Neural cell (in vitro differentiated cells): Measurements from ENCODE around the gene KCNAB1. TPM values are rescaled to one million over a fixed set of nuclear protein-coding genes. Genes with fewer than 3 reads are reported as not detected.

ENCODE experiments used
- H2AFZ ChIP-seq: fragments of 200-600, 300-800 bp; sonication (generic), shearing (Covaris generic); 2 replicates; pipeline ENCODE4 v1.6.0; 2014; ENCODE audit warnings: low read depth, mild to moderate bottlenecking, antibody characterized with exemption, low read length, moderate library complexity
- H3F3A ChIP-seq: fragments of 200-600 bp; shearing (Covaris generic); 2 replicates; pipeline ENCODE4 v1.6.1; 2016; ENCODE audit warnings: mild to moderate bottlenecking, moderate library complexity, mixed read lengths, antibody characterized with exemption, low read length; ENCODE audit not compliant: insufficient read depth, poor library complexity, severe bottlenecking
- H3K27ac ChIP-seq: fragments of 200-600, 300-800 bp; sonication (generic), shearing (Covaris generic); 2 replicates; pipeline ENCODE4 v1.5.1; 2014; ENCODE audit warnings: mild to moderate bottlenecking, low read length, moderate library complexity
- H3K27me3 ChIP-seq: fragments of 300-800, 200-600 bp; sonication (generic), shearing (Covaris generic); 2 replicates; pipeline ENCODE4 v1.6.0; 2014; ENCODE audit warnings: mild to moderate bottlenecking, low read depth, low read length, moderate library complexity; ENCODE audit not compliant: insufficient read depth
- H3K36me3 ChIP-seq: fragments of 300-800, 200-600 bp; sonication (generic), shearing (Covaris generic); 2 replicates; pipeline ENCODE4 v1.5.1; 2014; ENCODE audit warnings: mild to moderate bottlenecking, antibody characterized with exemption, low read length, moderate library complexity; ENCODE audit not compliant: insufficient read depth
- H3K4me2 ChIP-seq: fragments of 300-800, 200-600 bp; sonication (generic), shearing (Covaris generic); 2 replicates; pipeline ENCODE4 v1.6.0; 2014; ENCODE audit warnings: mild to moderate bottlenecking, low read length
- H3K4me3 ChIP-seq: fragments of 300-800, 200-600 bp; sonication (generic), shearing (Covaris generic); 2 replicates; pipeline ENCODE4 v1.5.1; 2014; ENCODE audit warnings: mild to moderate bottlenecking, low read length, moderate library complexity
- H3K79me2 ChIP-seq: fragments of 200-600 bp; shearing (Covaris generic); replicated peaks from 2 replicates; pipeline ENCODE4 v1.6.0; 2014; ENCODE audit warnings: mild to moderate bottlenecking, low read length, moderate library complexity; ENCODE audit not compliant: insufficient read depth
- H3K9ac ChIP-seq: fragments of 300-800, 200-600 bp; sonication (generic), shearing (Covaris generic); 2 replicates; pipeline ENCODE4 v1.6.1; 2016; ENCODE audit warnings: mild to moderate bottlenecking, low read length, mixed read lengths
- H3K9me2 ChIP-seq: fragments of 200-600 bp; shearing (Covaris generic); 2 replicates; pipeline ENCODE4 v1.6.1; 2016; ENCODE audit warnings: mild to moderate bottlenecking, low read length, mixed read lengths; ENCODE audit not compliant: insufficient read depth
- H3K9me3 ChIP-seq: fragments of 200-600, 300-800 bp; sonication (generic), shearing (Covaris generic); 2 replicates; pipeline ENCODE4 v1.6.1; 2016; ENCODE audit warnings: mild to moderate bottlenecking, mixed run types, low read length, moderate library complexity, mixed read lengths
- H4K20me1 ChIP-seq: fragments of 200-600 bp; shearing (Covaris generic); 2 replicates; pipeline ENCODE4 v1.6.1; 2016; ENCODE audit warnings: mild to moderate bottlenecking, mixed run types; ENCODE audit not compliant: insufficient read depth
- EP300 ChIP-seq: fragments of 450-650 bp; conservative IDR thresholded peaks from 2 replicates; pipeline ENCODE4 v1.6.1; 2014; ENCODE audit warnings: antibody characterized with exemption, mild to moderate bottlenecking, moderate library complexity; ENCODE audit not compliant: poor library complexity, severe bottlenecking
- EZH2 ChIP-seq: fragments of 200-600, 300-800 bp; shearing (Covaris generic), sonication (generic); IDR thresholded peaks from 2 replicates; pipeline ENCODE4 v1.6.1; 2014; ENCODE audit warnings: antibody characterized with exemption, low read length, borderline replicate concordance, mild to moderate bottlenecking; ENCODE audit not compliant: insufficient read depth, poor library complexity, severe bottlenecking
- MXI1 ChIP-seq: fragments of 450-650 bp; conservative IDR thresholded peaks from 2 replicates; pipeline ENCODE4 v1.6.1; 2014; ENCODE audit warnings: antibody characterized with exemption, mild to moderate bottlenecking; ENCODE audit not compliant: poor library complexity, severe bottlenecking
- POLR2AphosphoS5 ChIP-seq: IDR thresholded peaks from 2 replicates; pipeline ENCODE4 v1.6.1; 2012
- RAD21 ChIP-seq: fragments of 450-650 bp; conservative IDR thresholded peaks from 2 replicates; pipeline ENCODE4 v1.6.1; 2014; ENCODE audit warnings: antibody characterized with exemption, mild to moderate bottlenecking, moderate library complexity
- SMC3 ChIP-seq: fragments of 450-650 bp; conservative IDR thresholded peaks from 2 replicates; pipeline ENCODE4 v1.6.1; 2014; ENCODE audit warnings: antibody characterized with exemption, mild to moderate bottlenecking, moderate library complexity; ENCODE audit not compliant: poor library complexity
- TAF1 ChIP-seq: IDR thresholded peaks from 2 replicates; pipeline ENCODE4 v1.6.1; 2012; ENCODE audit warnings: low read depth
- polyA plus RNA-seq: library from polyadenylated mRNA; depleted of rRNA; stranded (reverse); fragments of >200 nt; gene quantifications from 2 replicates; pipeline ENCODE4 v1.2.3, GENCODE V29; 2014
- TF ChIP-seq, protein P1 (sequence below): IDR thresholded peaks from 2 replicates; pipeline ENCODE4 v1.6.1; 2012; ENCODE audit warnings: borderline replicate concordance
- TF ChIP-seq, protein P2 (sequence below): fragments of 450-650 bp; IDR thresholded peaks from 2 replicates; pipeline ENCODE4 v1.5.1; 2014; ENCODE audit warnings: antibody characterized with exemption, mild to moderate bottlenecking, moderate library complexity; ENCODE audit not compliant: poor library complexity, severe bottlenecking

Gene KCNAB1
- polyA plus RNA-seq, 1 donor from 2014 or later: 14.9 TPM

DNA sequence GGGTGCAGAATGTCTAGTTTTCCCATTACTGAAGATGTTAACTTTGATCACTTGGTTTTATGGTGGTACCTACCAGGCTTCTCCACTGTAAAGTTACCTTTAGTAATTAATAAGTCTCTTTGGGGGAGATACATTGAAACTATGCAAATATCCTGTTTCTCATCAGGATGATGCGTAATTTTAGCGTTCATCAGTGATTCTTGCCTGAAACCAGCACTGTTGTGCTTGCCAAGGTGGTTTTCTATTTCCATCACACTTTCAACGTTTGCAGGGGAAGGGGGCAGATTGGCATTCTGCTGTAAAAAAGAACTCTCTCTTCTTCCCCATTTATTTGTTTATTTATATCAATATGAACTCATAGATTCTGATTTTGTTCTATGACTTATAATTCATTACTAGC lies 373.5 kb downstream of the KCNAB1 start:
- H3K27ac ChIP-seq: no peak overlapping the region
- H3K36me3 ChIP-seq: no peaks in the 10 kb centered on the region

DNA sequence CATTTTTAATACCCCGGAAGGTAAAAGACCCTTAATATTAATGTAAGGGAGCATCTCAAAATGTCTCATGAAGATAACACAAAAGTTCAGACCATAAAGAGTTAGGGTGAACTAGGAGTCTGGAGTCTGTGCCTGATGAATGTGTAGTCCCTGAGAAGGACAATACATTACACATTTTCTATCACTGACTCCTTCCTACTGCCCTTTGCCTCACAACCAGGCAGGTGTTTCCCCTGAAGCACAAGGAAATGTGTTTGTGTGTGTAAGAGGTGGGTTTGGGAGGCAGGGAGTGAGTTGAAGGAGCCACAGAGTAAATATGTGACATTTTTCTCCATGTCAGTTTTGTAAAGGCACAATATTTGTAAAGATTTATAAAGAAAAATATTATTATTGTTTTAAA lies 375.4 kb downstream of the KCNAB1 start:
- no peaks in the 10 kb centered on the region for H3K9me2 ChIP-seq
- no peaks in the 10 kb centered on the region for H3K79me2 ChIP-seq
- H3K36me3 ChIP-seq: no peaks in the 10 kb centered on the region
- TF ChIP-seq RAD21: no peak
- no peak for TF ChIP-seq TAF1
- no peak for TF ChIP-seq EP300
- TF ChIP-seq, protein P1, sequence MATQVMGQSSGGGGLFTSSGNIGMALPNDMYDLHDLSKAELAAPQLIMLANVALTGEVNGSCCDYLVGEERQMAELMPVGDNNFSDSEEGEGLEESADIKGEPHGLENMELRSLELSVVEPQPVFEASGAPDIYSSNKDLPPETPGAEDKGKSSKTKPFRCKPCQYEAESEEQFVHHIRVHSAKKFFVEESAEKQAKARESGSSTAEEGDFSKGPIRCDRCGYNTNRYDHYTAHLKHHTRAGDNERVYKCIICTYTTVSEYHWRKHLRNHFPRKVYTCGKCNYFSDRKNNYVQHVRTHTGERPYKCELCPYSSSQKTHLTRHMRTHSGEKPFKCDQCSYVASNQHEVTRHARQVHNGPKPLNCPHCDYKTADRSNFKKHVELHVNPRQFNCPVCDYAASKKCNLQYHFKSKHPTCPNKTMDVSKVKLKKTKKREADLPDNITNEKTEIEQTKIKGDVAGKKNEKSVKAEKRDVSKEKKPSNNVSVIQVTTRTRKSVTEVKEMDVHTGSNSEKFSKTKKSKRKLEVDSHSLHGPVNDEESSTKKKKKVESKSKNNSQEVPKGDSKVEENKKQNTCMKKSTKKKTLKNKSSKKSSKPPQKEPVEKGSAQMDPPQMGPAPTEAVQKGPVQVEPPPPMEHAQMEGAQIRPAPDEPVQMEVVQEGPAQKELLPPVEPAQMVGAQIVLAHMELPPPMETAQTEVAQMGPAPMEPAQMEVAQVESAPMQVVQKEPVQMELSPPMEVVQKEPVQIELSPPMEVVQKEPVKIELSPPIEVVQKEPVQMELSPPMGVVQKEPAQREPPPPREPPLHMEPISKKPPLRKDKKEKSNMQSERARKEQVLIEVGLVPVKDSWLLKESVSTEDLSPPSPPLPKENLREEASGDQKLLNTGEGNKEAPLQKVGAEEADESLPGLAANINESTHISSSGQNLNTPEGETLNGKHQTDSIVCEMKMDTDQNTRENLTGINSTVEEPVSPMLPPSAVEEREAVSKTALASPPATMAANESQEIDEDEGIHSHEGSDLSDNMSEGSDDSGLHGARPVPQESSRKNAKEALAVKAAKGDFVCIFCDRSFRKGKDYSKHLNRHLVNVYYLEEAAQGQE: no peak
- TF ChIP-seq MXI1: no peak
- TF ChIP-seq, protein P2, sequence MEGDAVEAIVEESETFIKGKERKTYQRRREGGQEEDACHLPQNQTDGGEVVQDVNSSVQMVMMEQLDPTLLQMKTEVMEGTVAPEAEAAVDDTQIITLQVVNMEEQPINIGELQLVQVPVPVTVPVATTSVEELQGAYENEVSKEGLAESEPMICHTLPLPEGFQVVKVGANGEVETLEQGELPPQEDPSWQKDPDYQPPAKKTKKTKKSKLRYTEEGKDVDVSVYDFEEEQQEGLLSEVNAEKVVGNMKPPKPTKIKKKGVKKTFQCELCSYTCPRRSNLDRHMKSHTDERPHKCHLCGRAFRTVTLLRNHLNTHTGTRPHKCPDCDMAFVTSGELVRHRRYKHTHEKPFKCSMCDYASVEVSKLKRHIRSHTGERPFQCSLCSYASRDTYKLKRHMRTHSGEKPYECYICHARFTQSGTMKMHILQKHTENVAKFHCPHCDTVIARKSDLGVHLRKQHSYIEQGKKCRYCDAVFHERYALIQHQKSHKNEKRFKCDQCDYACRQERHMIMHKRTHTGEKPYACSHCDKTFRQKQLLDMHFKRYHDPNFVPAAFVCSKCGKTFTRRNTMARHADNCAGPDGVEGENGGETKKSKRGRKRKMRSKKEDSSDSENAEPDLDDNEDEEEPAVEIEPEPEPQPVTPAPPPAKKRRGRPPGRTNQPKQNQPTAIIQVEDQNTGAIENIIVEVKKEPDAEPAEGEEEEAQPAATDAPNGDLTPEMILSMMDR: no peak
- no peak for TF ChIP-seq SMC3
- no peak for TF ChIP-seq EZH2
- no peak for TF ChIP-seq POLR2AphosphoS5
- no peak overlapping the region for H2AFZ ChIP-seq
- H3K9me3 ChIP-seq: no peaks in the 10 kb centered on the region
- no peak overlapping the region for H3K27ac ChIP-seq
- no peak overlapping the region for H3K9ac ChIP-seq
- no peak overlapping the region for H3K4me2 ChIP-seq
- no peaks in the 10 kb centered on the region for H3F3A ChIP-seq
- no peaks in the 10 kb centered on the region for H3K27me3 ChIP-seq
- H4K20me1 ChIP-seq: no peaks in the 10 kb centered on the region
- H3K4me3 ChIP-seq: no peak overlapping the region

More for the DNA sequence above, 373.5 kb downstream of the KCNAB1 start:
- Histone ChIP-seq H3K9ac (no peak overlapping the region), H4K20me1 (no peaks in the 10 kb centered on the region), H3K27me3 (no peaks in the 10 kb centered on the region), H3K79me2 (no peaks in the 10 kb centered on the region), H3K4me2 (no peak overlapping the region), H2AFZ (no peak overlapping the region), H3K9me2 (no peaks in the 10 kb centered on the region), H3K9me3 (no peaks in the 10 kb centered on the region), H3F3A (no peaks in the 10 kb centered on the region), H3K4me3 (no peak overlapping the region)
- no peak for TF ChIP-seq EP300
- TF ChIP-seq, protein P1: no peak
- no peak for TF ChIP-seq TAF1
- no peak for TF ChIP-seq POLR2AphosphoS5
- TF ChIP-seq, protein P2: no peak
- TF ChIP-seq MXI1: no peak
- no peak for TF ChIP-seq SMC3
- no peak for TF ChIP-seq RAD21
- no peak for TF ChIP-seq EZH2
